C1 segment of cervical spinal cord (tissue), 14 donors: ENCODE data around the gene P2RX2.

Source experiments
- DNase-seq, 14 donors: peaks; one replicate each; lab custom pipeline; 2025; lab: John Stamatoyannopoulos, UW

P2RX2 gene

DNA sequence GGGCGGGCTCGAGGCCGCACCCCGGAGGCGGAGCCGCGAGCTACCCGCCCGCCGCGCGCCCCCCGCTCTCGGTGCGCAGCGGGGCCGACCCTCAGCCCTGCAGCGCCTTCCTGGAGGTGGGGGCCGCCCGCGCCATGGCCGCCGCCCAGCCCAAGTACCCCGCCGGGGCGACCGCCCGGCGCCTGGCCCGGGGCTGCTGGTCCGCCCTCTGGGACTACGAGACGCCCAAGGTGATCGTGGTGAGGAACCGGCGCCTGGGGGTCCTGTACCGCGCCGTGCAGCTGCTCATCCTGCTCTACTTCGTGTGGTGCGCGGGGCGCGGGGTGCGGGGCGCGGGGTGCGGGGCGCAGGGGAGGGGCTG lies at the start of gene P2RX2:
Gene P2RX2, plus strand, starts transcription at position 94 of the 361 bp plus-strand sequence. Its CDS starts 41 bp downstream, at position 135.
- DNase-seq: no peak

DNA sequence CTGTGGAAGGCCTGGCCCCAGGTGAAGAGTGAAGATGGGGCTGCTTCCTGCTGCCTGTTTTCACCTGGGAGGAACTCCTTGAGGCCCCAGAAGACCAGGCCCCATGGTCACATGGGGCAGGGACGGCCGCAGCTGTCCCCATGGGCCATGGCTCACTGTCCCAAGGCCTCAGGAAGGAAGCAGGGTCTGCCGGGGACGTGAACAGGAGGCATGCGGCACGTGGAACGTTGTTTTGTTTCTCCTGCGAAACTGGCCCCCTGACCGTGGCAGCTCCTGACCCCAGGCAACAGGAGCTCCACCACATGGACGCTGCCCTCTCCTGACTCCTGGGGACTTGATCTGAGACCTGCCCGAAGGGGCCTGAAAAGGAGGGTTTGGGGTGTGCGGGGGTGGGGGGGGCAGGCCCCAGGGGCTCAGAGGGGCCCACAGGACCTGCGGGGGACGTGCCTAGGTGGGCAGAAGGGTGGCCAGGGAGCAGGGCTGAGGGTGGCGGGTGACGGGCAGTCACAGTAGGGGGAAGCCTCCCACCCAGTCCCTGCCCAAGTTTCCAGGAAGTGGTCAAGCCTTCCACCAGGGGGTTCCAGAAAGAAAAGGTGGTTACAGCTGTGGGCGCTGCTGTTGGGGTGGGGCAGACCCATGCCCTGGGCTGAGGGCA lies 49.6 kb upstream of the P2RX2 start:
- no peak for DNase-seq

DNA sequence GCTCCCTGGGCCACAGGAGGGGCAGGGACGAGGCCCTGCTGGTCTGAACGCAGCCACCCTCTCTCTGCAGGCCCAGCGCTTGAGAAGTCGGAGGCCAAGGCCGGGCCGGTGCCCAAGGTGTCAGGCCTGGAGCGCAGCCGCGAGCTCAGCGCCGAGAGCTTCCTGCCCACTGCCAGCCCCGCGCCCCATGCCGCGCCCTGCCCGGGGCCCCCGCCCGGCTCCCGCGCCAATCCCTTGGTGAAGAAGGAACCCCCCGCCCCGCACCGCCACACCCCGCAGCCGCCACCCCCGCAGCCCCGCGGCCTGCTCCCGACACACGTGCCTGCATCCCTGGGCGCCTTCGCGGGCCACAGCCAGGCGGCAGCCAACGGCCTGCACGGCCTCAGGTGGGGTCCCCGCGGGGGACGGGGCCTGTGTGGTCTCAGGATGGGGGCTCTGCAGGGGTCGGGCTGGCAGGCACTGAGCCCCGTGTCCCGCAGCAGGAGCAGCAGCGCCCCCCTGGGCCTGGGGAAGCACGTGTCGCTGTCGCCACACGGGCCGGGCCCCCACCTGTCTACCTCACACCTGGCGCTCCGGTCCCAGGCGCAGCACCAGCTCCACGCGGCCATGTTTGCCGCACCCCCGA lies 48.6 kb upstream of the P2RX2 start:
- no peak for DNase-seq

DNA sequence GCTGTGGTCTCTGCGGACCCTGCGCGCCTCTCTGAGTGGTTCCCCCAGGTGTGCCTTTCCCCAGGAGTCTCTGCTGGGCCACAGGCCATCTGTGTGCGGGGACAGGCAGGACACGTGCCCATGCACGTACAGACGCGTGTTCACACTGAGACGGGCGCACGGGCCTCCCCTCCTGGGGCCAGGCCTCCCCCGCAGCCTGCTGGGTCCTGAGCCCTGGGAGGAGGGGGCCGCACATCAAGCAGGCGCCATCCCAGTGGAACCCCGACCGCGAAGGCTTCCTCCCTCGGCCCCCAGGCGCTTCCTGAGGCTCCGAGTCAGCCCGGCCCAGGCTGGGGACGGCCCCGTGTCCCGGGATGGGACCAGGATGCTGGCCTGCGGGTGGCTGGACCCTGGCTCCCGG lies 47.9 kb upstream of the P2RX2 start:
- no peak for DNase-seq

DNA sequence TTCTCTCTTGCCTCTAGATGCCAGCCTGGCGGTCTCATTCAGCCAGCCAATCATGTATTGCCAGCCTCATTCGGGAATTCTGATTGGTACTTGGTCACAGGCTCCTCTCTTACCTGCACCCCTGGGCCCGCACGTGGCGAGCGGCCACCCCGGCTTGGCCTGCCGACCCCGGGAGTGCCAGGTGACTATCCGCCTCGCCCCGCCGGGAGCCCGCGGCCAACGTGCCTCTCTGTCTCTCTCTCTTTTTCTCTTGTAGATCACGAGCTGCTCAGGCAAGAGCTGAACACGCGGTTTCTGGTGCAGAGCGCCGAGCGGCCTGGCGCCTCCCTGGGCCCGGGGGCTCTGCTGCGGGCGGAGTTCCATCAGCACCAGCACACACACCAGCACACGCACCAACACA lies 47.5 kb upstream of the P2RX2 start:
- DNase-seq: no peak

DNA sequence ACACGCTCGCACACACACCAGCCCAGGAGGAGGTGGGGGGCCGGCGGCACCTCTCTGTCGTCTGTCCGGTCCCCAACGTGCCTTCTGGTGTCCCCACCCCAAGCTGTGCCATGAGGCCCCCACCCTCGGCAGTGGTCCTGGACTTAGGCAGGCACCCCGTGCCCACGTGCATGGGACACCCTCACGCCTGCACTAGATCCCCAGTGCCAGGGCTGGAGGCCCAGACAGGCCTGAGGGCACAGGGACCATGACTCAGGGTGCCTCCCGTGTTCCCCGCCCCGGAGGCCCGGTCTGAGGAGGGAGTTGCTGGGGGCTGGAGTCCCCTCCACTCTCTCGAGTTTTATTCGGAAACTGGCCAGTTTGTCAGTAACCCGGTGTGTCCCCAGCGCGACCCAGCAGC lies 47.0 kb upstream of the P2RX2 start:
- DNase-seq: no peak

DNA sequence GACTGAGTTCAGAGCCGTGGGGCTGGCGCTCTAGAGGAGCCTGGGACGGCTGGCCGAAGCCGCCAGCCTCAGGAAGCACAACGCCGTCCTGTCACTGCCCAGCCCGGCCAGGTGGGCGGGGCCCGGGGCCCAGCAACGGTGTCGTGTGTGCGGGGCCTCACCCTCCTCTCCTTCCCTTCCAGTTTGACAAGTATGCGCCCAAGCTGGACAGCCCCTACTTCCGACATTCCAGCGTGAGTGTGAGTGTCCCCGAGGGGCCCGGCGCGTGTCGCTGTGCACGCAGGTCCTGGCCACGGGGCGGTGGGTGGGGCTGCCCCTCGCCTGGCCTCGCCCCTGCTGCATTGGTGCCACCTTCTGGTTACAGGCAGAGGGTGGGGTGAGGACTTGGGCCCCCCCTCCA lies 46.5 kb upstream of the P2RX2 start:
- no peak for DNase-seq

DNA sequence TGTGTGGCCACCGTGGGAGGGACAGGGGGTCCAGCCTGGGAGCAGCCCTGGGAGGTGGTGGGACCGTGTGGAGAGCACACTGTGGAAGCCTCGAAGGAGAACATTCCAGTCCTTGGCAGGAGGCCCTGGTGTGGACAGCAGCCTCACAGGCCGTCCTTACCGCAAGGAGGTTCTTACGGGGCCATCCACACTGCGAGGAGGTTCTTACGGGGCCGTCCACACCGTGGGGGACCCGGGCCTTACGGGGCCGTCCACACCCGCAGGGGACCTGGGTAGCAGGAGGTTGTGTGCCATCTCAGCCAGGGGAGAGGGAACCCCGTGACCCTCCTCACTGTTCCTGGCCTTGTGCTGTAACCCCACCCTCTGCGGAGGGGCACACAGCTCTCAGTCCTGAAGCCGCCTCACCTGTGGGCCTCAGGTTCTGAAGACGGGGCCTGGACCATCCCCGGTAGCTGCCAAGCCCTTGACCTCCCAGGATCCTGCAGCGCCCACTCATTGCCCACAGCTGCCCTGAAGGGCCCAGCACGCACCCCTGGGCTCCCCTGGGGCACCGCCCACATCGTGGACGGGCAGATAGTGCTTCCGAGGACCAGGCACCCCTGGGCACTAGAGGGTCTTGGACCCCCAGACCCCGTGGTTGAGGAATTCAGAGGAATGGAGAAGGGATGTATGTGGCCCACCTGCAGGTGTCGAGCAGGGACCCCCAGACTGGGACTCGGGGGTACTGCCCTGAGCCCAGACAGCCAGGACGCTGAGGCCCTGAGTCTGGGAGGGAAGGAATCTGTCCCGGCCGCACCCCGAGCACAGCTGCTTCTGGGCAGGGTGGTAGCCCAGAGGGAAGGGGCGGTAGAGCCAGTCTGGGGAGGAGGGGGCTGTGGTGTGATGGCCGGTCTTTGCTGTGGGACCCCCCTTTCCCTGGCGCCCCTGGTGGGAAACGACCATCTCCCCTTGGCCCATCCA lies 45.5 kb upstream of the P2RX2 start:
- no peak for DNase-seq

DNA sequence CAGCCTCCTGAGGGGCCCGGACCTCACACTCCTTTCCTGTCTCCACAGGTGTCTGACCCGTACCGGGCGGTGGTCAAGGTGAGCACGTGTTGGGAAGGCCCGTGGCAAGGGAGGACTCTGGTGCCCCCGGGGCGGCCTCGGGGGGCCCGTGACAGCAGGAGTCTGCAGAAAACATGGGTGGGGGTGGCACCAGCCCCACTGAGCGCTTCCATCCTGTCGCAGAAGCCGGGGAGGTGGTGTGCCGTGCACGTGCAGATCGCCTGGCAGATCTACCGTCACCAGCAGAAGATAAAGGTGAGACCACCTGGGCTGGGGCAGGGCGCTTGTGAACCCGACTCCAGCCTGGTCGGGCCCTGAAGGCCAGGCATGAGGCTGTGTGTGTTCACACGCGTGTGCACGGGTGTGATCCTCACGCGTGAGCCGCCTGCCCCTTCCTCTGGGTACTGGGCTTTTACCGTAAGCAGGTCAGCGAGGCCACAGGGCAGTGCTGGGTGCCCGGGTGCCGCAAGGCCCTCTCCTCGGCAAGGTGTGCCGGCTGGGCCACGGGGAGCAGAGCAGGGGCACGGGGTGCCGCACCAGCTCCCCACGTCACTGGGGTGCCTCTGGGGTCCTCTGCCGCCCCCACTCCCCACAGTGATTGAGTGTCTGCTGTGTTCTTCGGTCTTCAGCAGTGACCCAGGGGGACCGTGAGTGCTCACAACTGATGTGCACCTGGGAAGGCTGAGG lies 44.1 kb upstream of the P2RX2 start:
- no peak for DNase-seq

DNA sequence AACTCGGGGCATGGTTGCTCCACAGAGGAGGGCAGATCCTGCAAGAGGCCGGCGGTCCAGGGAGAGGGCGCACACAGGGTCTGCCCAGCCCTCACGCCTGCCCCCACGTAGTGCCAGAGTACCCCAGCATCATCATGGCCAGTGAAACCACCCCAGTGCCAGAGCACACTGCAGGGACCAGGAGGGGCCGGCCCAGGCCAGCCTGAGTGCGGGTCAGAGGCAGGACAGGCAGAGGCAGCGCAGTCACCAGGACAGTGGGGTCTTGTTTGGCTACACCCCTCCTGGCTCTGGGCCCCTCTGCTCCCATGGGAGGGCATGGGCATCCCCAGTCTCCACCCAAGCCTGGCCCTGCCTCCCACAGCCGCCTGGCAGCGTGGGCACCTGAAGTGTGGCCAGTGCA lies 42.9 kb upstream of the P2RX2 start:
- no peak for DNase-seq

DNA sequence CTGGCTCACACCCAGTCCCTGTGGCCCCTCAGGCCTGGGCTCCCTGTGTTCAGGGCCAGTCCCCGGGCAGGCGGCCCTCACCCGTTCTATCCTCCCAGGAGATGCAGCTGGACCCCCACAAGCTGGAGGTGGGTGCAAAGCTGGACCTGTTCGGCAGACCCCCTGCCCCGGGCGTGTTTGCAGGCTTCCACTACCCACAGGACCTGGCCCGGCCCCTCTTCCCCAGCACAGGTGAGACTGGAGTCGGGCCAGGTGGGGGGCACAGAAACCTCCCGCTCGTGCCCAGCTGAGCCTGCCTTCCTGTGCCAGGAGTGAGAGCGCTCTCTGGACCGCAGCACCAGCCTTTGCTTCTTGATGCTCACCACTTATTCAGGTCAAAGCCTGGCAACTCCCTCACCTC lies 41.9 kb upstream of the P2RX2 start:
- DNase-seq: no peak

DNA sequence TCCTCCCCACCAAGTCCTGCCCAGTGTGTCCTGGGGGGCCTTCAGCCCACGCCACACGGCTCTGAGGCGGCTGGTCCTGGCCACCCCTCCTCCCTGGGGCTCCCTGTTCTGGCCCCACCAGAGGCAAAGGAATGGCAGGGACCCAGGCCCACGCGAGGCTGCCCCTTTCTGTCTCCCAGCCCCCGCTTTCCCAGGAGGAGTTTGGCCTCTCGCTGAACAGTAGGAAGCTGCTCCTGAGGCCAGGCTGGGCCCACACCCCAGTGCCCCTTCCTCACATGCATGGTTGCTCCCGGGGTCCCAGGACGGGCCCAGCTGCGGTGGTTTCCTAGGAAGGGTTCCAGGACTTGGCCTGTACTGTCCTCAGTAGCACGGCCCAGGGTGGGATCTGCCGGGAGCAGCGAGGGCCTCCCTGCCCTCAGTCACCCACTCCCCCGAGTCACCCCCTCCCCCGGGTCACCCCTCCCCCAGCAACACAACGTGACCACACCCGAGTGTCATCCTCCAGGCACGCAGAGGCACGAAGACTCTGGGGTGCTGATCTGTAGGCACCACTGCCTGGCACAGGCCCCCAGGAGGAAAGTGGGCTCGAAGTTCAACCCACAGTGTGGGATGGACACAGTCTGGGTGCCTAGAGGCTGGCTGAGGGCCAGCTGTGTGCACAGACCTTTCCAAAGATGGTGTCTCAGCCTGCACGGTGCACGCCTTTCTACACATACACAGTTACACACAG lies 41.2 kb upstream of the P2RX2 start:
- DNase-seq: no peak

DNA sequence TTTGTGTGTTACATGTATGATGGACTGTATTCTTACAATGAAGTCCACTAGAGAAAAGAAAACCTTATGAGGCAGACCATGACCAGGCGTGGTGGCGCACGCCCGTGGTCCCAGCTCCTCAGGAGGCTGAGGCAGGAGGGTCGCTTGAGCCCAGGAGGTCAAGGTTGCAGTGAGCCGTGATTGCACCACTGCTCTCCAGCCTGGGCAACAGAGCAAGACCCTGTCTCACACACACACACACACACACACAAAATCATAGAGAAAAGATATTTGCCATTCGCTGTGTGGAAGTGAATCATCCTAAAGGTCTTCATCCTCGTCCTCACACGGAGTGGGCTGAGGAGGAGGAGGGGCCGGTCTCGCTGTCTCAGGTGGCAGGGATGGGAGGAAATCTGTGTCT lies 40.5 kb upstream of the P2RX2 start:
- DNase-seq: no peak

DNA sequence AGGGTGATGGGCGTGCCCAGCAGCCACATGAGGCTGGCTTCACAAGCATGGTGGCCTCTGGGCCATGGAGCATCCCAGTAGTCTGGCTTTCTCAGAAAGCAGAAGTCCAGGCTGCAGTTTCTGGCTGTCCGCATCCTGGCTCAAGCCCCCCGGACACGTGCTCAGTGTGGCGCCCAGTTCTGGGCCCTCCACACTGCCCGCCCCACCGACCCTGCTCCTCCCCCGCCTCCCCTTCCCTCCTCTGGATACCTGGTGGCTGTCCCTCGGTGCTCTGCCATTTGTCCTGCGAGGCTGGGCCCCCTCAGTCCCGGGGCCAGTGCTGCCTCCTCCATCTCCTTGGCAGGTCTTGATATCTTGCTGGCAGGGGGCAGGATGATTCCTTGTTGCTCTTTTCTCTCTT lies 39.8 kb upstream of the P2RX2 start:
- no peak for DNase-seq

DNA sequence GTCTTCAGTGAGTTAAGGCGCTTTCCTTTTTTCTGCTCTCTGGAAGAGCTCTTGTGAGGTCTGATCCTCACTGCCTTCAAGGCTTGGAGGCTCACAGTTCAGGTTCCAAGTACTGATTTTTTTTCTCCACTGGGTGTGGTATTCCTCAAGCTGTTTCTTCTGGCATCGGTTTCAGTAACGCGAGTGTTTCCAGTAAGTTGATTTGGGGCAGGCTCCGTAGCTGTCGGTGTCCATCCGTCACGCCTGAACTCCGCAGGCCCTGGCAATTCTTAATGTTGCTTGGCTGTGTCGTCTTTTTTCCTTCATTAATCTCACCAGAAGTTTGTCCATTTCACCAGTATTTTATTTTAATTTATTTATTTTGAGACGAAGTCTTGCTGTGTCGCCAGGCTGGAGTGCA lies 38.8 kb upstream of the P2RX2 start:
- no peak for DNase-seq

DNA sequence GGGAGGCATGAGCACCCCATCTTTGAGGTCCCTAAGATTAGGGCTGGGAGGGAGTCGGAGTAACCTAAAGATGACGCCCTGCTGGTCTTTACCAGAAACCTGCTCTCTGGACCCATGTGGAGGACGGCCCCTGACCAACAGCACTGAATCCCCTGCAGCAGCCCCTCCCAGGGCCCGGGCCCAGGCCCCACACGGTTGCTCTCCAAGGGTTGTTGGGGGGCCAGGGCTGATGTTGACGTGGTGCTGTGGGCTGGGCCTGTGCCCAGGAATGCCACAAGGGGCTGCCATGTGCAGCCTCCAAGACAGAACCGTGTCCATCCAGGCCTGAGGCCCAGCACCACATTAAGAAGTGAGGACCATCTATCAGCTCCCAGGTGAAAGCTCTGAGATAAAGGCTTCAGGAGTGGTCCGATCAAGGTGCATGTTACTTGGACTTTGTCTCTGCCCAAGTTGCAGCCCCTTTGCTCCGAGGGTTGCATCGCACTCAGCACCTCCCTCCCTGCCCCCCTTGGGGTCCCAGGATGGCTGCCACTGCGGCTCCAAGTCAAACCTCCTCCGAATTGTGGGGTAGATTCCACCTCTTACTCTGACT lies 37.8 kb upstream of the P2RX2 start:
- DNase-seq: no peak

DNA sequence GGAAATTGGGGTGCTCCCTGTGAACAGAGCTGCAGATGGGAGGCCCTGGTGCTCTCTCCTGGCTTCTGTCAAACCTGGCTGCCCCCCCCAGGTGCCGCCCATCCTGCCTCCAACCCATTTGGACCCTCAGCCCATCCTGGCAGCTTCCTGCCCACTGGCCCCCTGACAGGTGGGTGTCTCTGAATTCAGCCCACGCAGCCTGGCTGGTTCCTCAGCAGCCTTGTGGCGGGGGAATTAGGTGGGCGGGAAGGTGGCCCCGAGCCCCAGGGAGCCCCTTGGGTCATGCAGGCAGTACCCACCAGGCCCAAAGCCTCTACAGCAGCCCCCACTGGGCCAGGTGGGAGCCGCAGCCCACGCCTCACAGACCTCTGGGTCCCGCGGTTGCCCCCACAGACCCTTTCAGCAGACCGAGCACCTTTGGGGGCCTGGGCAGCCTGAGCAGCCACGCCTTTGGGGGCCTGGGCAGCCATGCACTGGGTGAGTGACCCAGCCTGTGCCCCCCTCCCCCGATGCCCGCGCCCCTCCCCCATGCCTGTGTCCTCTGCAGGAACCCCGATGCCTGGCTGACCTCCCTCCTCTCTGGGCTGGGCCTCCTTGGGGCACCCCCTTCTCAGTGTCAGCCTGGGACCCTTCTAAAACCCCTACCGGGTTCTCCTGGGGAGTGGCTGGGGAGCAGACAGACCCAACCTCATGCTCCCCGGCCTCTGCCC lies 37.1 kb upstream of the P2RX2 start:
- DNase-seq: no peak

DNA sequence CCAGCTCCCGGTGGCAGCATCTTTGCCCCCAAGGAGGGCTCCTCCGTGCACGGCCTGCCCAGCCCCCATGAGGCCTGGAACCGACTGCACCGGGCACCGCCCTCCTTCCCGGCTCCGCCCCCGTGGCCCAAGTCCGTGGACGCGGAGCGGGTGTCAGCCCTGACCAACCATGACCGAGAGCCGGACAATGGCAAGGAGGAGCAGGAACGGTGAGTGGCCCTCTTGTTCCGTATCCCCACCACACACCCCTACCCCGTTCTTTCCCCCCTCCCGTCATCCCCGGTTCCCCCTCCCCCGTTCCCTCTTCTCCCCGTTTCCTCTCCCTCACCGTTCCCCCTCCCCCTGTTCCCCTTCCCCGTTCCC lies 36.5 kb upstream of the P2RX2 start:
- no peak for DNase-seq

DNA sequence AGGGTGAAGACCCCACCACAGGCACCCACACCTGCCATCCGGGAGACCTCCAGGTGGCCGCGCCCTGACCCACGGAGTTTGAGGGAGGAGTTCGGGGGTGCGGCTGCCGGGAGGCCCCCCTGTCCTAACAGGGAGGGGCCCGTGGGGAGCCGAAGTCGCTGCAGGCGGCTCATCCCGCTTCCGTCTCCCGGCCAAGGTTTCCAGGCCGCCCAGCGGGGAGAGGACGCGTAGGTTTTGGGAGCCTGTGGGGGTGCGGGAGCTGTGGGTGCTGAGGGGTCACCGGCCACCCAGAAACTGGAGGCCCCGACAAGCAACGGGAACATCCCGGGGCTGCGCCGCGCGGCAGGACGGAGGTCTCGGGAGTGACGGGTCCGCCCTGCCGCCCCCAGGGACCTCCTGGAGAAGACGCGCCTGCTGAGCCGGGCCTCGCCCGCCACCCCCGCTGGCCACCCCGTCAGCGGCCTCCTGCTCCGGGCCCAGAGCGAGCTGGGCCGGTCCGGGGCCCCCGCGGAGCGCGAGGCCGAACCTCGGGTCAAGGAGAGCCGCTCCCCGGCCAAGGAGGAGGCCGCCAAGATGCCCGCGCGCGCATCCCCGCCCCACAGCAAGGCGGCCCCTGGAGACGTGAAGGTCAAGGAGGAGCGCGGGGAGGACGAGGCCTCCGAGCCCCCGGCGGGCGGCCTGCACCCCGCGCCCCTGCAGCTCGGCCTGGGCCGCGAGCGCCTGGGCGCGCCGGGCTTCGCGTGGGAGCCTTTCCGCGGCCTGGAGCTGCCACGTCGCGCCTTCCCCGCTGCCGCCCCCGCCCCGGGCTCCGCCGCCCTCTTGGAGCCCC lies 35.8 kb upstream of the P2RX2 start:
- DNase-seq: no peak

DNA sequence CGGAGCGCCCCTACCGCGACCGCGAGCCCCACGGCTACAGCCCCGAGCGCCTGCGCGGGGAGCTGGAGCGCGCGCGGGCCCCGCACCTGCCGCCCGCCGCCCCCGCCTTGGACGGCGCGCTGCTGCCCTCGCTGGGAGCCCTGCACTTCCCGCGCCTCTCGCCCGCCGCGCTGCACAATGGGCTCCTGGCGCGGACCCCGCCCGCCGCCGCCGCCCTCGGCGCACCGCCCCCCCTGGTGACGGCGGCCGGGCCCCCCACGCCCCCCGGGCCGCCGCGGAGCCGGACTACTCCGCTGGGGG lies 35.2 kb upstream of the P2RX2 start:
- no peak for DNase-seq
